ENCODE results near the gene MAN1A1. TPM values are rescaled to one million over a fixed set of nuclear protein-coding genes. Genes with fewer than 3 reads are reported as not detected.

Gene MAN1A1
- total RNA-seq, 1 experiment from 2014 or later = 13.3 TPM

DNA sequence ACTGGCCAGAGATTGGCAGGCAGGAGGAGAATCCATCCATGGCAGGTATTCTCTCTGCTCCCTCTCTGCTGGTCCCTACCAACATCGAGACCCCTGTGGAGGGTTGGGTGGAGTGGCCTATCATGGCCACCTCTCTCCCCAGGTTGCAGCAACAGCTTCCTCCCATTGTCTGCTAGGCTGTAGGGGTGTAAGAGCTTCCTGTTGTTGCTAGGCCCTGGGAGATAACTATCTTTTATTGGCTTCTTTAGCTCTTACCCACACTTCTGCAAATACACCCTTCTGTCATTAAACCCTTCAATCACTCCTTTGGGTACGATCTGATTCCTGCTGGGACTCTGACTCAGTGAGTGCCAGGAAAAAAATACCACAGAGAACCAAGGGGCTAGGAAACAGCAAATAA, 204.4 kb downstream of the MAN1A1 start:
- Mint-ChIP-seq H3K4me3 (ENCODE audit: low read depth, unreplicated experiment) (no peak overlapping the region), H3K4me1 (ENCODE audit: low read depth, unreplicated experiment) (peaks cover 26% of the 10 kb centered on the region), H3K27me3 (ENCODE audit: unreplicated experiment) (no peaks in the 10 kb centered on the region), H3K36me3 (ENCODE audit: insufficient read depth, unreplicated experiment) (no peaks in the 10 kb centered on the region), H3K9me3 (ENCODE audit: low read depth, unreplicated experiment) (no peaks in the 10 kb centered on the region), H3K27ac (ENCODE audit: unreplicated experiment) (no peak overlapping the region)
- TF ChIP-seq, protein P1, sequence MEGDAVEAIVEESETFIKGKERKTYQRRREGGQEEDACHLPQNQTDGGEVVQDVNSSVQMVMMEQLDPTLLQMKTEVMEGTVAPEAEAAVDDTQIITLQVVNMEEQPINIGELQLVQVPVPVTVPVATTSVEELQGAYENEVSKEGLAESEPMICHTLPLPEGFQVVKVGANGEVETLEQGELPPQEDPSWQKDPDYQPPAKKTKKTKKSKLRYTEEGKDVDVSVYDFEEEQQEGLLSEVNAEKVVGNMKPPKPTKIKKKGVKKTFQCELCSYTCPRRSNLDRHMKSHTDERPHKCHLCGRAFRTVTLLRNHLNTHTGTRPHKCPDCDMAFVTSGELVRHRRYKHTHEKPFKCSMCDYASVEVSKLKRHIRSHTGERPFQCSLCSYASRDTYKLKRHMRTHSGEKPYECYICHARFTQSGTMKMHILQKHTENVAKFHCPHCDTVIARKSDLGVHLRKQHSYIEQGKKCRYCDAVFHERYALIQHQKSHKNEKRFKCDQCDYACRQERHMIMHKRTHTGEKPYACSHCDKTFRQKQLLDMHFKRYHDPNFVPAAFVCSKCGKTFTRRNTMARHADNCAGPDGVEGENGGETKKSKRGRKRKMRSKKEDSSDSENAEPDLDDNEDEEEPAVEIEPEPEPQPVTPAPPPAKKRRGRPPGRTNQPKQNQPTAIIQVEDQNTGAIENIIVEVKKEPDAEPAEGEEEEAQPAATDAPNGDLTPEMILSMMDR (IDR thresholded peaks at IDR 0.05; ENCODE audit: unreplicated experiment) = no peak
- intact Hi-C loops (cut with micrococcal nuclease; ENCODE audit: unreplicated experiment) = loop anchor here (5.0 to 10.0 kb wide), 3 partner anchors 300 to 832 kb away; no protein-coding TSS in a partner anchor
- CTCF ChIA-PET = interaction anchor here (0.5 kb wide), 1 partner anchor 13 kb away, joined by 9 read pairs; no protein-coding TSS in a partner anchor
- DNase-seq = no peak
- no TSS peak for BruUV-seq (replicated peaks)

GRCh38 chr6:119142637-119143036, 206.9 kb downstream of the MAN1A1 start:
- CTCF ChIA-PET = no interaction called here
- Mint-ChIP-seq H3K4me1 (ENCODE audit: low read depth, unreplicated experiment) (peaks cover 14% of the 10 kb centered on the region), H3K4me3 (ENCODE audit: low read depth, unreplicated experiment) (no peak overlapping the region), H3K9me3 (ENCODE audit: low read depth, unreplicated experiment) (no peaks in the 10 kb centered on the region), H3K27ac (ENCODE audit: unreplicated experiment) (no peak overlapping the region), H3K27me3 (ENCODE audit: unreplicated experiment) (no peaks in the 10 kb centered on the region), H3K36me3 (ENCODE audit: insufficient read depth, unreplicated experiment) (no peaks in the 10 kb centered on the region)
- no TSS peak for BruUV-seq (replicated peaks)
- no peak for DNase-seq
- intact Hi-C loops (cut with micrococcal nuclease; ENCODE audit: unreplicated experiment) = loop anchor here (10.0 kb wide), 1 partner anchor 302 kb away; no protein-coding TSS in a partner anchor
- TF ChIP-seq, protein P1 (IDR thresholded peaks at IDR 0.05; ENCODE audit: unreplicated experiment) = no peak

DNA sequence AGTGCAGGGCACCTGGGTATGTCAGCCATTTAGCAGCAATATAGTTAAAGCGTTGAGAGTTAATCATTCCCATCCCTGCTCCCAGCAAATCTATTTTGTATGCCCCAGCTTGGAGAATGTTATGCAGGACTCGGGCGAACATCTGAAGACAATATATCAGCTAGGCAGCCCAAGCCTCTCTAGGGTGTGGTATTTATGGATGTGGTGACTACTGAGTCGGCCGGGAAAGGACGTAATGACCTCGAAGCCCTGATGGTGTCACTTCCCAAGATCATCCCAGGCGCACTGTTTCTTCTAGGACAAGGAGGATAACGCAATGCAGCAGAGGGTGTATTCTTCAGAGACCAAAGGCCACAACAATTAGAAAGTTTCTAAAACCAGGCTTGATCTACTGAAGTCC, 207.5 kb downstream of the MAN1A1 start:
- no peak overlapping the region for H3K27ac Mint-ChIP-seq (ENCODE audit: unreplicated experiment)
- no peak overlapping the region for H3K4me3 Mint-ChIP-seq (ENCODE audit: low read depth, unreplicated experiment)
- H3K36me3 Mint-ChIP-seq (ENCODE audit: insufficient read depth, unreplicated experiment) = no peaks in the 10 kb centered on the region
- no TSS peak for BruUV-seq (replicated peaks)
- TF ChIP-seq, protein P1 (IDR thresholded peaks at IDR 0.05; ENCODE audit: unreplicated experiment) = no peak
- CTCF ChIA-PET = no interaction called here
- H3K4me1 Mint-ChIP-seq (ENCODE audit: low read depth, unreplicated experiment) = peaks cover 8% of the 10 kb centered on the region
- intact Hi-C loops (cut with micrococcal nuclease; ENCODE audit: unreplicated experiment) = loop anchor here (10.0 kb wide), 1 partner anchor 303 kb away; no protein-coding TSS in a partner anchor
- no peak for DNase-seq
- no peaks in the 10 kb centered on the region for H3K9me3 Mint-ChIP-seq (ENCODE audit: low read depth, unreplicated experiment)
- H3K27me3 Mint-ChIP-seq (ENCODE audit: unreplicated experiment) = no peaks in the 10 kb centered on the region

DNA sequence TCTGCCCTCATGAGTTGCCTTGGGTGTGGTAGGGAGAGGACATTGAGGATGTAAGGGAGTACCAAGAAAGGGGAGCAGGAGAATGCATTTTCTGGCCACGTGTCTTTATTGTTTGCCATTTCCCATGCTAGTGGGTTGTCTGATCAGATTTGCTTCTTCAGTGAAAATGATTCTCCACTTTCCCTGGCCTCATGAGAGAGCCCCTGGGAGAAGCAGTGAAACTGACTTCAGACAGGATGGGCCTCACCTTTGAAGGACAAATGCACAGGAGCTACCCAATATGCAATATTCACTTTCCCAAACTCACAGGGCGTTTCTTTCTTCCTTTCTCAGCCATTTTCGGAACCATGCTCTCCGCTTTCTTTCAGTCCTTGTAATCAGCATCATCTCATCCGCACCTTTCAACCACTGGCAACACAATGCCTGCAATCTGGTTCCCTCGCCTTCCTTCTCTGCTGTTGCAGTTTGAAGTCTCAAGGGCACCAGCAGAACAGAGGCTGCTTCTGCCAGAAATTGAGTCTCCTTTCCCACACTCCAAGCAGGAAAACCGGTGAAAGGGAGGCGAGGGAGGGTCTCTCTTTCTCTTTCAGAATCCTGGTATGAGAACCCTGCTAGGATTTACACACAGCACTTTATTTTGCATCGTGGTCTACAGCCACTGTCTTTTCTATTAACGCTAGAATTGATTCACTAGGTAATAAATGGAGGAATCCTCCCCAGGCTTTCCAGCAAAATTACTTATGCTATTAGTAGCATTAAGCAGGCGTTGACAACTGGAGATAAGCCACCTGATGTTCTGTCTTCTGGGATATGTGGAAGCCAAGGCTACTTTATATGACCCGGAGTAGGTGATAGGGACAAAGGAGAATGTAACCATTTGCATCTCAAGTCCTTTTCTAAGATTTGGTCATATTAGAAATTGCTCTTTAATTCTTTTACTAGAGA, 209.1 kb downstream of the MAN1A1 start:
- no TSS peak for BruUV-seq (replicated peaks)
- H3K9me3 Mint-ChIP-seq (ENCODE audit: low read depth, unreplicated experiment) = no peaks in the 10 kb centered on the region

More for the DNA sequence above, 209.1 kb downstream of the MAN1A1 start:
- DNase-seq = no peak
- Mint-ChIP-seq H3K4me3 (ENCODE audit: low read depth, unreplicated experiment) (no peak overlapping the region), H3K36me3 (ENCODE audit: insufficient read depth, unreplicated experiment) (no peaks in the 10 kb centered on the region), H3K27ac (ENCODE audit: unreplicated experiment) (no peak overlapping the region), H3K27me3 (ENCODE audit: unreplicated experiment) (no peaks in the 10 kb centered on the region), H3K4me1 (ENCODE audit: low read depth, unreplicated experiment) (no peaks in the 10 kb centered on the region)
- intact Hi-C loops (cut with micrococcal nuclease; ENCODE audit: unreplicated experiment) = loop anchor here (10.0 kb wide), 1 partner anchor 304 kb away; no protein-coding TSS in a partner anchor
- CTCF ChIA-PET = no interaction called here
- TF ChIP-seq, protein P1 (IDR thresholded peaks at IDR 0.05; ENCODE audit: unreplicated experiment) = no peak
